Measurements from ENCODE around the gene GMPR2. TPM values are rescaled to one million over a fixed set of nuclear protein-coding genes. Genes with fewer than 3 reads are reported as not detected.

Gene GMPR2
- total and polyA plus RNA-seq, 2 of the 13 experiments (the other 11 are each of a cell fraction or from before 2014, with no cell fraction given): 210 to 273 TPM

GRCh38 chr14:24188251-24189058, 44.3 kb upstream of the GMPR2 start, which contains the start of gene IPO4 (continued):
- TF ChIP-seq, protein P1, sequence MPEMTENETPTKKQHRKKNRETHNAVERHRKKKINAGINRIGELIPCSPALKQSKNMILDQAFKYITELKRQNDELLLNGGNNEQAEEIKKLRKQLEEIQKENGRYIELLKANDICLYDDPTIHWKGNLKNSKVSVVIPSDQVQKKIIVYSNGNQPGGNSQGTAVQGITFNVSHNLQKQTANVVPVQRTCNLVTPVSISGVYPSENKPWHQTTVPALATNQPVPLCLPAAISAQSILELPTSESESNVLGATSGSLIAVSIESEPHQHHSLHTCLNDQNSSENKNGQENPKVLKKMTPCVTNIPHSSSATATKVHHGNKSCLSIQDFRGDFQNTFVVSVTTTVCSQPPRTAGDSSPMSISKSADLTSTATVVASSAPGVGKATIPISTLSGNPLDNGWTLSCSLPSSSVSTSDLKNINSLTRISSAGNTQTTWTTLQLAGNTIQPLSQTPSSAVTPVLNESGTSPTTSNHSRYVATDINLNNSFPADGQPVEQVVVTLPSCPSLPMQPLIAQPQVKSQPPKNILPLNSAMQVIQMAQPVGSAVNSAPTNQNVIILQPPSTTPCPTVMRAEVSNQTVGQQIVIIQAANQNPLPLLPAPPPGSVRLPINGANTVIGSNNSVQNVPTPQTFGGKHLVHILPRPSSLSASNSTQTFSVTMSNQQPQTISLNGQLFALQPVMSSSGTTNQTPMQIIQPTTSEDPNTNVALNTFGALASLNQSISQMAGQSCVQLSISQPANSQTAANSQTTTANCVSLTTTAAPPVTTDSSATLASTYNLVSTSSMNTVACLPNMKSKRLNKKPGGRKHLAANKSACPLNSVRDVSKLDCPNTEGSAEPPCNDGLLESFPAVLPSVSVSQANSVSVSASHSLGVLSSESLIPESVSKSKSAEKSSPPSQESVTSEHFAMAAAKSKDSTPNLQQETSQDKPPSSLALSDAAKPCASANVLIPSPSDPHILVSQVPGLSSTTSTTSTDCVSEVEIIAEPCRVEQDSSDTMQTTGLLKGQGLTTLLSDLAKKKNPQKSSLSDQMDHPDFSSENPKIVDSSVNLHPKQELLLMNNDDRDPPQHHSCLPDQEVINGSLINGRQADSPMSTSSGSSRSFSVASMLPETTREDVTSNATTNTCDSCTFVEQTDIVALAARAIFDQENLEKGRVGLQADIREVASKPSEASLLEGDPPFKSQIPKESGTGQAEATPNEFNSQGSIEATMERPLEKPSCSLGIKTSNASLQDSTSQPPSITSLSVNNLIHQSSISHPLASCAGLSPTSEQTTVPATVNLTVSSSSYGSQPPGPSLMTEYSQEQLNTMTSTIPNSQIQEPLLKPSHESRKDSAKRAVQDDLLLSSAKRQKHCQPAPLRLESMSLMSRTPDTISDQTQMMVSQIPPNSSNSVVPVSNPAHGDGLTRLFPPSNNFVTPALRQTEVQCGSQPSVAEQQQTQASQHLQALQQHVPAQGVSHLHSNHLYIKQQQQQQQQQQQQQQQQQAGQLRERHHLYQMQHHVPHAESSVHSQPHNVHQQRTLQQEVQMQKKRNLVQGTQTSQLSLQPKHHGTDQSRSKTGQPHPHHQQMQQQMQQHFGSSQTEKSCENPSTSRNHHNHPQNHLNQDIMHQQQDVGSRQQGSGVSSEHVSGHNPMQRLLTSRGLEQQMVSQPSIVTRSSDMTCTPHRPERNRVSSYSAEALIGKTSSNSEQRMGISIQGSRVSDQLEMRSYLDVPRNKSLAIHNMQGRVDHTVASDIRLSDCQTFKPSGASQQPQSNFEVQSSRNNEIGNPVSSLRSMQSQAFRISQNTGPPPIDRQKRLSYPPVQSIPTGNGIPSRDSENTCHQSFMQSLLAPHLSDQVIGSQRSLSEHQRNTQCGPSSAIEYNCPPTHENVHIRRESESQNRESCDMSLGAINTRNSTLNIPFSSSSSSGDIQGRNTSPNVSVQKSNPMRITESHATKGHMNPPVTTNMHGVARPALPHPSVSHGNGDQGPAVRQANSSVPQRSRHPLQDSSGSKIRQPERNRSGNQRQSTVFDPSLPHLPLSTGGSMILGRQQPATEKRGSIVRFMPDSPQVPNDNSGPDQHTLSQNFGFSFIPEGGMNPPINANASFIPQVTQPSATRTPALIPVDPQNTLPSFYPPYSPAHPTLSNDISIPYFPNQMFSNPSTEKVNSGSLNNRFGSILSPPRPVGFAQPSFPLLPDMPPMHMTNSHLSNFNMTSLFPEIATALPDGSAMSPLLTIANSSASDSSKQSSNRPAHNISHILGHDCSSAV (CRISPR knock-in tag; IDR thresholded peaks at IDR 0.05; ENCODE audit: borderline replicate concordance): peak; percentile 97; the same call in 1 of the 2 replicates
- TF ChIP-seq HNRNPH1 (optimal IDR thresholded peaks at IDR 0.05; ENCODE audit: low read depth, low read length) (peak; percentile 94), NAIF1 (CRISPR knock-in tag; IDR thresholded peaks at IDR 0.05; ENCODE audit: borderline replicate concordance) (no peak), NFKB2 (CRISPR knock-in tag; IDR thresholded peaks at IDR 0.05; ENCODE audit: borderline replicate concordance) (peak; percentile 94), FIP1L1 (IDR thresholded peaks at IDR 0.05; ENCODE audit: borderline replicate concordance, insufficient read depth, low read depth, low read length) (peak; percentile 93; the same call in 1 of the 2 replicates), SETDB1 (CRISPR knock-in tag; IDR thresholded peaks at IDR 0.05; ENCODE audit: borderline replicate concordance) (no peak), ZNF563 (CRISPR knock-in tag; IDR thresholded peaks at IDR 0.05) (peak; percentile 100), RARA (CRISPR knock-in tag; IDR thresholded peaks at IDR 0.05) (peak; percentile 60), ZNF878 (CRISPR knock-in tag; IDR thresholded peaks at IDR 0.05) (no peak), ZNF432 (CRISPR knock-in tag; IDR thresholded peaks at IDR 0.05; ENCODE audit: borderline replicate concordance) (no peak), ZZZ3 (CRISPR knock-in tag; IDR thresholded peaks at IDR 0.05; ENCODE audit: borderline replicate concordance) (peak; percentile 87), ZNF790 (CRISPR knock-in tag; IDR thresholded peaks at IDR 0.05; ENCODE audit: borderline replicate concordance) (peak; percentile 88), ZBTB8A (CRISPR knock-in tag; IDR thresholded peaks at IDR 0.05; ENCODE audit: borderline replicate concordance, low read depth) (peak; percentile 95; the same call in 1 of the 2 replicates), TBP (CRISPR knock-in tag; IDR thresholded peaks at IDR 0.05) (0 out of 2 replicates have a peak, but pooled peaks have one; percentile 85), RBM22 (optimal IDR thresholded peaks at IDR 0.05; ENCODE audit: low read length) (peak; percentile 100), IRX3 (CRISPR knock-in tag; IDR thresholded peaks at IDR 0.05; ENCODE audit: borderline replicate concordance, low read depth) (peak; percentile 98), PHF20 (CRISPR knock-in tag; IDR thresholded peaks at IDR 0.05) (no peak), RAD51 (IDR thresholded peaks at IDR 0.05; ENCODE audit: borderline replicate concordance) (no peak; the same call in 1 of the 2 replicates)
- TF ChIP-seq, protein P2, sequence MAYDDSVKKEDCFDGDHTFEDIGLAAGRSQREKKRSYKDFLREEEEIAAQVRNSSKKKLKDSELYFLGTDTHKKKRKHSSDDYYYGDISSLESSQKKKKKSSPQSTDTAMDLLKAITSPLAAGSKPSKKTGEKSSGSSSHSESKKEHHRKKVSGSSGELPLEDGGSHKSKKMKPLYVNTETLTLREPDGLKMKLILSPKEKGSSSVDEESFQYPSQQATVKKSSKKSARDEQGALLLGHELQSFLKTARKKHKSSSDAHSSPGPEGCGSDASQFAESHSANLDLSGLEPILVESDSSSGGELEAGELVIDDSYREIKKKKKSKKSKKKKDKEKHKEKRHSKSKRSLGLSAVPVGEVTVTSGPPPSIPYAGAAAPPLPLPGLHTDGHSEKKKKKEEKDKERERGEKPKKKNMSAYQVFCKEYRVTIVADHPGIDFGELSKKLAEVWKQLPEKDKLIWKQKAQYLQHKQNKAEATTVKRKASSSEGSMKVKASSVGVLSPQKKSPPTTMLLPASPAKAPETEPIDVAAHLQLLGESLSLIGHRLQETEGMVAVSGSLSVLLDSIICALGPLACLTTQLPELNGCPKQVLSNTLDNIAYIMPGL (CRISPR knock-in tag; IDR thresholded peaks at IDR 0.05; ENCODE audit: borderline replicate concordance in 1 of 2, low read depth in 1 of 2): peak; percentile 95 to 97; a peak in 3 of 4 replicates
